Measurements from ENCODE around the gene PIGA. TPM values are rescaled to one million over a fixed set of nuclear protein-coding genes. Genes with fewer than 3 reads are reported as not detected.

Gene PIGA
- total RNA-seq, 2 experiments from 2014 or later, result 40.6 to 41.6 TPM

DNA sequence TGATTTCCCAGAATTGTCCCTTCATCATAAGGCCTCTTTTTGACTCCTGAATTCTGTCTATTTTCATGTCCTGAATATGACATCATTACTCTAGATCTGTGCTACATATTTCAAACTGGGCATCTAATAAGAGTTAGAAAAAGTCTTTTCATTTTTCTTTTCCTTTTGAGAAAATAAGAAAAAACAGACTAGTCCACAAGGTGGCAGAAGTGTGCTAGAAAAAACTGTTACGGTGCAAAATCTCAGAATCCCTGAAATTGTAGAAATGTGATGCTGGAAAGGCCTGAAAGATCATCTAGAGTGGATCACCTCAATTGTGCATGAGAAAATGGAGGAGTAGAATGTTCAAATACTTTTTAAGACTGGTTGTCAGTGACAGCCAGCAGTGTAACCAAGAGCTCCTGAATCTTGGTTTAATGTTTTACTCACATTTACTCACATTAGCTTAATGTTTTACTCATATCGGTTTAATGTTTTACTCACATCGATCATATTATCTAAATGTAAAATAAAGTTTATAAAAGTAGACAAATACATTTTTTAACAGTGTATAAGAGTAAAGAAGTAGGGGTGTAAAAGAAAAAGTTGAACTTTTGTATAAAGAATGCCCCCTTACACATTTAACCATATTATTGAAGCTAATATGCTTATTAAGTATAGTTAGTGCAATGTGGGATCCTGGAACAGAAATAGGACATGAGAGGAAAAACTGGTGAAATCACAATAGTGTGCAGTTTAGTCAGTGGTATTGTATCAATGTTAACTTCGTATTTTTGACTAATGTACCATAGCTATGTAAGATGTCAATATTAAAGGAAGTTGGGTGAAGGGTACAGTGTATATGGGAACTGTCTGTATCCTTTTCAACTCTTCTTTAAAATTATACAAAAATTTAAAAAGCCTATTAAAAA, 35.1 kb downstream of the PIGA start:
- intact Hi-C loops (cut with micrococcal nuclease), result loop anchor here (5.0 kb wide), 1 partner anchor 167 kb away; no protein-coding TSS in a partner anchor
- Mint-ChIP-seq H3K36me3 (ENCODE audit: low read depth) (no peaks in the 10 kb centered on the region), H3K27me3 (no peaks in the 10 kb centered on the region)

GRCh38 chrX:15298780-15299179, 36.5 kb downstream of the PIGA start:
- no peak for ATAC-seq
- TF ChIP-seq CTCF (IDR thresholded peaks at IDR 0.05), result no peak
- no peak for DNase-seq
- H3K36me3 Mint-ChIP-seq (ENCODE audit: low read depth), result no peaks in the 10 kb centered on the region
- H3K9me3 Mint-ChIP-seq, result no peaks in the 10 kb centered on the region
- intact Hi-C loops (cut with micrococcal nuclease), result no loop called here
- no peak overlapping the region for H3K27ac Mint-ChIP-seq
- no peaks in the 10 kb centered on the region for H3K4me1 Mint-ChIP-seq (ENCODE audit: low read depth)
- ChIA-PET CTCF (interaction anchor here (1.3 kb wide), 1 partner anchor 169 kb away, joined by 4 read pairs; no protein-coding TSS in a partner anchor), POLR2A (no interaction called here)
- no peaks in the 10 kb centered on the region for H3K27me3 Mint-ChIP-seq
- no peak overlapping the region for H3K4me3 Mint-ChIP-seq

More for the DNA sequence above, 35.1 kb downstream of the PIGA start:
- DNase-seq (no peak), ATAC-seq (no peak)
- POLR2A ChIA-PET, result no interaction called here
- no peak overlapping the region for H3K4me3 Mint-ChIP-seq
- H3K9me3 Mint-ChIP-seq, result no peaks in the 10 kb centered on the region
- no peak overlapping the region for H3K27ac Mint-ChIP-seq
- CTCF ChIA-PET, result interaction anchor here (0.6 to 1.4 kb wide), 9 partner anchors 9 to 168 kb away, joined by 3 to 7 read pairs (median 3); no protein-coding TSS in a partner anchor
- TF ChIP-seq CTCF (IDR thresholded peaks at IDR 0.05), result peak; percentile 41
- H3K4me1 Mint-ChIP-seq (ENCODE audit: low read depth), result no peaks in the 10 kb centered on the region

DNA sequence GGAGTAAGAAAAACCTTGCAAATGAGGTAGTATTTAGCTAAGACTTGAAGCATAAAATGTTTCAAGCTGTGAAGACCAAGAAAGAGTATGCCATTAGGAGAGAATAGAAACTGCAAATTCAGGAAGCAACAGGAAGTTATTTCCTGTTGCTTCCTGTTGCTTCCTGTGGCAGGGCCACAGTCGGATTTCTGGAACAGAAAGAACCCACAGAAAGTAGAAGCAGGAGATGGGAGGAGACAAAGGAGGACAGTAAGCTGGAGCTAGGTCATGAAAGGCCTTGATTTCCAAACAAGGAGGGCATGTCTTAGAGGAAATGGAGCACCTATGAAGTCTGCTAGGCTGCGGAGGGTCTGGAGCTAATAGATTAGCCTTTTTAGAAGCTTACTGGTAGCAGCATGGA, 37.1 kb downstream of the PIGA start:
- intact Hi-C loops (cut with micrococcal nuclease), result no loop called here
- no peak overlapping the region for H3K27ac Mint-ChIP-seq
- DNase-seq, result no peak
- ATAC-seq, result no peak
- H3K4me1 Mint-ChIP-seq (ENCODE audit: low read depth), result no peaks in the 10 kb centered on the region
- no peak overlapping the region for H3K4me3 Mint-ChIP-seq
- ChIA-PET POLR2A (no interaction called here), CTCF (no interaction called here)
- no peaks in the 10 kb centered on the region for H3K9me3 Mint-ChIP-seq
- no peak for TF ChIP-seq CTCF (IDR thresholded peaks at IDR 0.05)
- no peaks in the 10 kb centered on the region for H3K27me3 Mint-ChIP-seq
- no peaks in the 10 kb centered on the region for H3K36me3 Mint-ChIP-seq (ENCODE audit: low read depth)

DNA sequence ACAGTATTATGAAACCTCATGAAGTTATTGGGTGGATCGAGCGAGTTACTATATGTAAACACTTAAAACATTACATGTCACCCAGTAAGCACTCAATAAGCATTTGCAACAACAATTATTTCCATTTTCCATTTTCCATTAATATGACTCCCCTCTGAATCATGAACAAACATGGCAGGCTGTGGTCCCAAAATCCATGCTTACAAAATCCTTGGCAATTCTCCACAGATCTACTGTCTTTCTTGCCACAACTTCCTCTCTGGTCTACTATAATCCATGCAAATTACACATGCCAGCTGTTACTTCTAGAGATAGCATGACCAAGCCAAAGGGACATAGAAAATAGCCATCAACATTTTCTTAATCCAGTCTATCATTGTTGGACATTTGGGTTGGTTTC, 41.9 kb downstream of the PIGA start:
- DNase-seq, result no peak
- Mint-ChIP-seq H3K4me1 (ENCODE audit: low read depth) (no peaks in the 10 kb centered on the region), H3K4me3 (no peak overlapping the region), H3K27me3 (no peaks in the 10 kb centered on the region), H3K36me3 (ENCODE audit: low read depth) (no peaks in the 10 kb centered on the region), H3K9me3 (no peaks in the 10 kb centered on the region), H3K27ac (no peak overlapping the region)
- CTCF ChIA-PET, result no interaction called here
- POLR2A ChIA-PET, result no interaction called here
- no peak for TF ChIP-seq CTCF (IDR thresholded peaks at IDR 0.05)
- intact Hi-C loops (cut with micrococcal nuclease), result no loop called here
- ATAC-seq, result no peak

DNA sequence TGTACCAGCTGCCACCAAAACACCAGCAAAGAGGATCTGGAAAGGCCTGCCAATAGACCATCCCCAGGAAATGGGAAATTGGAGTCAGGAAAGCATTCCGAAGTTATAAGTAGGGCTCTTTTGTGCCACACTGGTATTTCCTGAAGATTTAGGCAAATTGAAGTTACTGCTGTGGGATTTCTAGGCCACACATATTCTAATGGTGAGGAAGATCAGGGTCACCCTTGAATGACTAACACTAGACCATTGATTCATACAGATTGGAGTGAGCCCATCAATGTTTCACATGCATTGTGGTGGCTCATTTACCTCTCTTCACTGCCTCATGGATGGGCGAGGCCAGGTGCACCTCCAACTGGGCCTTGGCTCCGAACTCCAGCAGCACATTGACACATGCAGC, 42.5 kb downstream of the PIGA start:
- H3K36me3 Mint-ChIP-seq (ENCODE audit: low read depth), result no peaks in the 10 kb centered on the region

More for the DNA sequence above, 42.5 kb downstream of the PIGA start:
- DNase-seq, result no peak
- Mint-ChIP-seq H3K9me3 (no peaks in the 10 kb centered on the region), H3K27ac (no peak overlapping the region), H3K27me3 (no peaks in the 10 kb centered on the region), H3K4me3 (no peak overlapping the region), H3K4me1 (ENCODE audit: low read depth) (no peaks in the 10 kb centered on the region)
- intact Hi-C loops (cut with micrococcal nuclease), result no loop called here
- POLR2A ChIA-PET, result no interaction called here
- CTCF ChIA-PET, result no interaction called here
- ATAC-seq, result no peak
- no peak for TF ChIP-seq CTCF (IDR thresholded peaks at IDR 0.05)

Data from activated CD8-positive, alpha-beta T cell treated with anti-CD3 and anti-CD28 coated beads for 36 hours (primary cell).